NCI-H2171 treated with DMSO at 0.1 percent for 48 hours (cell line): ENCODE measurements around the gene CD96.

ENCODE experiments used
- DNase-seq: peaks from one replicate; lab custom pipeline; 2025; lab: John Stamatoyannopoulos, UW

The CD96 gene

GRCh38 chr3:111566844-111567243 is 24.8 kb downstream of the CD96 start:
- no peak for DNase-seq

GRCh38 chr3:111568355-111568754 is 26.4 kb downstream of the CD96 start:
- DNase-seq, result no peak

GRCh38 chr3:111568911-111569310 is 26.9 kb downstream of the CD96 start:
- peak; percentile 19 for DNase-seq

GRCh38 chr3:111570404-111571030 is 28.5 kb downstream of the CD96 start:
- no peak for DNase-seq

DNA sequence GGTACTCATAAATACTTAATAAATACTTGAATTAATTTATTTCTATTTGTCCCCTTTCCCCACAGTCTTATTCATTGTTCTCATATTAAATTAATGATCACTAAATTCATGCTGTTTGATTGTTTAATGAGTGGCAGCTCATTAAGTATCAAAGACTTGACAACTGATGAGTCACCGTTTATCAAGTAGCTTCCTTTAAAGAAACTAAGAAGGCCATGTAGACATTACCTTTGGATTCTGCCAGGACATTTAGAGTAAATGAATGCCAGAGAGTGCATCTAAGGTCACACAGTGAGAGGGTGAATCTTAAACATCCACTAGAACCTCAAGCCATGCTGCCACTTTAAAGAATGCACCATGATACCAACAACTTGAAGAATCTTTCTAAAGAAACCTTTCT is 29.3 kb downstream of the CD96 start:
- DNase-seq, result no peak

GRCh38 chr3:111571907-111572460 is 30.0 kb downstream of the CD96 start:
- DNase-seq, result no peak

- DNase-seq, result no peak
Observed at GRCh38 chr3:111577113-111577512, 35.1 kb downstream of the CD96 start.

GRCh38 chr3:111577798-111578685 is 36.0 kb downstream of the CD96 start:
- peak; percentile 24 for DNase-seq

GRCh38 chr3:111578867-111579266 is 36.9 kb downstream of the CD96 start:
- DNase-seq, result no peak

DNA sequence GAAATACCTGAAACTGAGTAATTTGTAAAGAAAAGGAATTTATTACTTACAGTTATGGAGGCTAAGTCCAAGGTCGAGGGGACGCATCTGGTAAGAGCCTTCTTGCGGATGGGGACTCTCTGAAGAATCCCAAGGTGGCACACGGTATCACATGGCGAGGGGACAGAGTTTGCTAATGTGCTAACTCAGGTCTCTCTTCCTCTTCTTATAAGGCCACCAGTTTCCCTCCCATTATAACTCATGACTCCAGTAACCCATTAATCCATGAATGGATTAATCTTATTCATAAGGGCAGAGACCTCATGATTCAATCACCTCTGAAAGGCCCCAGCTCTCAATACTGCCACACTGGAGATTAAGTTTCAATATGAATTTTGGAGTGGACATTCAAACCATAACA is 37.5 kb downstream of the CD96 start:
- no peak for DNase-seq

GRCh38 chr3:111581403-111582119 is 39.6 kb downstream of the CD96 start:
- DNase-seq, result no peak

DNA sequence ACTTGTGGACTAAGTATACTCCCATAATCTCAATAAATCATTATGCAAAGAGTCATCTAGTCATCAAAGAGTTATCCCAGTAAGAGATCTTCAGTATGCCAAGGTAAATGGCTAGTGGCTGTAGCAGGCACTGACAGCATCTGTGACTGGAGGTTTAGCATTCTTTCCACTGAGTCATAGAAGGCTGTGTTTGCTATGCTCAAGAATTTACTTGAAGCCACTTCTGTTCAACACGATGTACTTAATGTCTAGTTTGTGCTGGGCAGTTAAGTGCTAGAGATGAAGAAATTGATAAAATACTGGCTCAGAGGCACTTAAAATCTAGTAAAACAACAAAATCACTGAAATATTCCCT is 40.1 kb downstream of the CD96 start:
- no peak for DNase-seq

- no peak for DNase-seq
Observed at GRCh38 chr3:111584744-111585143, 42.7 kb downstream of the CD96 start.

- DNase-seq, result no peak
Observed at GRCh38 chr3:111585217-111585616, 43.2 kb downstream of the CD96 start.

- no peak for DNase-seq
Observed at GRCh38 chr3:111588527-111588926, 46.5 kb downstream of the CD96 start.

- DNase-seq, result no peak
Observed at GRCh38 chr3:111589303-111590142, 47.5 kb downstream of the CD96 start.

- no peak for DNase-seq
Observed at GRCh38 chr3:111590143-111590491, 48.1 kb downstream of the CD96 start.

GRCh38 chr3:111591555-111591954 is 49.6 kb downstream of the CD96 start:
- no peak for DNase-seq

DNA sequence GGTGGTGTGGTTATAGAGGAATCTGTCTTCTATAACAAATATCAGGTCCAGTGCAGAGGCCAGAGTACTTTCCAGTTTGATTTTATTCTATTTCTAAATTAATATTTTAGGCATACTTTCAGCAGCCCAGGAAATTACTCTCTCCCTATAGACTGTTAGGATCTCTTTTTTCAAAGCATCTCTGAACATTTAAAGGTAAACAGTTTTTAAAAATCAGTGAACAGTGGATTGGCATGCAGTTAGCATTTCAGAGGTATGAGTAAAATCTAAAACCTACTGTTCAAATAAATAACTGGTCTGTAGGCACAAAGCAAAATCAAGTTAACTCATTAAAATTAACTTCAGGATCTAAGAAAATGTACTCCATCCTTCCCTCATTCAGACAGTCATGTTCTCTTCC is 50.1 kb downstream of the CD96 start:
- DNase-seq, result no peak

GRCh38 chr3:111592936-111593335 is 50.9 kb downstream of the CD96 start:
- DNase-seq, result no peak

DNA sequence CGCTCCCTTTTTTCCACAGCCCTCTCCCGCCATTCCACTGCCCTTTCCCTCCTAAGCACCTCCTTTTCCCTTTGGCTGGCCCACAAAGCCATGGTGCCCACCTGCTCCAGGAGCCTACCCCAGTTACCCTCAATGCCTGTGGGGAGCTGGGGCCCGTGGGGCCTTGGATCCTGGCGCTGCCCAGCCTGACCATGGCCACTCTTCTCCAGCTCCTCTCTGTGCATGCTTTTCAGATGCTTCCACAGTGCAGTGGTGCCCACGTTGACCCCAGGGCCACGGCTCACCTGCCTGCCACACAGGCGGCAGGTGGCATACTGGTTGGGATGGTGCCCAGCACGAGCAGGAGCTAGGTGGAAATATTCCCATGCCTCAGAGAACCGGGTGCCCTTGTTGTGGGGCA is 51.7 kb downstream of the CD96 start:
- no peak for DNase-seq

DNA sequence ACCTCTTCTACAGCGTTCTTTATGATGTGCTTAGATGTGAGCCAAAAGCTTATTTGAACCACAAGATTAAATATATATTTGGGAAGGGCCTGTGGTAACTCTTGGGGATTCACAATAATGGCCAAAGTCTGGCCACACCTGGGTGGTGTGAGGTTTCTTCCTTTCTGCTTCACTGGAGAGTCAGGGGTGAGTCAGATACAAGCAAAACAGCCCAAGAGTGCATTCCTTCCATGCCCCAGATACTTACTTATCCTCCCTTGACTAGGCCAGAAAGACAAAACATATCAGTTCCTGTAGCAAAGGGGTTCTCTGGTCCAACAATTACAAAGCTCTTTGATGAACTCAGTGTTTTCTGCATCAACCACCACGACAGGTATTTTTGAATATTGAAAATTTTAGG is 52.2 kb downstream of the CD96 start:
- no peak for DNase-seq
